Left ventricle myocardium superior (tissue), 1 donor: ENCODE data around the gene RHOB. TPM values are rescaled to one million over a fixed set of nuclear protein-coding genes. Genes with fewer than 3 reads are reported as not detected.

ENCODE experiments used
- total RNA-seq: library from RNA; stranded (reverse); fragmentation: NEBNext Ultra II Directional; extraction: Animal tissue kit (Norgen Biotek cat#: 25700); gene quantifications from one replicate; pipeline ENCODE4 v1.2.1, GENCODE V29; 2021
- donor health status: DM: no; HTN: yes; CAD: no; lungs with severe emphysema.

The RHOB gene
- total RNA-seq, 1 donor from 2014 or later, result 182 TPM

Other genes with a start within 250 kb of the RHOB start
- 0.42 TPM for gene SDC1, start 221.9 kb upstream of the RHOB start, total RNA-seq
- 80.6 TPM for gene PUM2, start 96.2 kb upstream of the RHOB start, total RNA-seq
- gene HS1BP3, start 204.0 kb downstream of the RHOB start, total RNA-seq, result 20.2 TPM
- 0.32 TPM for gene GDF7, start 220.1 kb downstream of the RHOB start, total RNA-seq